Neuron (in vitro differentiated cells): ENCODE results near the gene CCL26.
"Not testable (repeated sequence)": the region's sequence is repeated elsewhere in the genome, so short reads cannot be mapped to it uniquely, and the experiment has no call there.

Experiments used
- H2AFZ ChIP-seq: one replicate; pipeline ENCODE4 v1.6.1; 2013; ENCODE audit warnings: low read depth, mild to moderate bottlenecking, inconsistent platforms, low read length, moderate library complexity
- H3K27me3 ChIP-seq: one replicate; pipeline ENCODE4 v1.6.1; 2013; ENCODE audit warnings: low read length; ENCODE audit not compliant: insufficient read depth
- H3K36me3 ChIP-seq: one replicate; pipeline ENCODE4 v1.6.1; 2013; ENCODE audit warnings: low read length; ENCODE audit not compliant: insufficient read depth
- H3K4me1 ChIP-seq: one replicate; pipeline ENCODE4 v1.6.1; 2013; ENCODE audit warnings: low read length; ENCODE audit not compliant: insufficient read depth
- H3K4me3 ChIP-seq: 2 replicates; pipeline ENCODE4 v1.5.1; 2013; ENCODE audit warnings: mild to moderate bottlenecking, low read length, moderate library complexity
- H3K9me3 ChIP-seq: one replicate; pipeline ENCODE4 v1.6.1; 2013; ENCODE audit warnings: low read length

Gene CCL26

DNA sequence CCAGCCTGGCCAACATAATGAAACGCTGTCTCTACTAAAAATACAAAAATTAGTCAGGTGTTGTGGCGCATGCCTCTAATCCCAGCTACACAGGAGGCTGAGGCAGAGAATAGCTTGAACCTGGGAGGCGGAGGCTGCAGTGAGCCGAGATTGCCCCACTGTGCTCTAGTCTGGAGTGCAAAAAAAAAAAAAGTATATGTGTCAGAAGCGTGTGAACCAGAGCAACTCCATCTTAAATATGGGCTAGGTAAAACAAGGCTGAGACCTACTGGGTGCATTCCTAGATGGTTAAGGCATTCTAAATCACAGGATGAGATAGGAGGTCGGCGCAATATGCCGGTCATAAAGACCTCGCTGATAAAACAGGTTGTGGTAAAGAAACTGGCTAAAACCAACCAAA lies 35.4 kb upstream of the CCL26 start:
- no peaks in the 10 kb centered on the region for H3K4me1 ChIP-seq
- H2AFZ ChIP-seq = no peak overlapping the region
- peaks cover 7% of the 10 kb centered on the region for H3K9me3 ChIP-seq
- no peaks in the 10 kb centered on the region for H3K36me3 ChIP-seq
- no peak overlapping the region for H3K4me3 ChIP-seq
- H3K27me3 ChIP-seq = no peaks in the 10 kb centered on the region

- Histone ChIP-seq H3K36me3 (no peaks in the 10 kb centered on the region), H3K4me3 (no peak overlapping the region), H3K9me3 (peaks cover 7% of the 10 kb centered on the region), H3K4me1 (no peaks in the 10 kb centered on the region), H3K27me3 (no peaks in the 10 kb centered on the region), H2AFZ (no peak overlapping the region)
Measured at GRCh38 chr7:75806560-75807307, 34.7 kb upstream of the CCL26 start.

- Histone ChIP-seq H3K4me1 (no peaks in the 10 kb centered on the region), H3K9me3 (peaks cover 7% of the 10 kb centered on the region), H2AFZ (no peak overlapping the region), H3K4me3 (no peak overlapping the region), H3K27me3 (no peaks in the 10 kb centered on the region), H3K36me3 (no peaks in the 10 kb centered on the region)
Measured at GRCh38 chr7:75804705-75805104, 32.7 kb upstream of the CCL26 start.

DNA sequence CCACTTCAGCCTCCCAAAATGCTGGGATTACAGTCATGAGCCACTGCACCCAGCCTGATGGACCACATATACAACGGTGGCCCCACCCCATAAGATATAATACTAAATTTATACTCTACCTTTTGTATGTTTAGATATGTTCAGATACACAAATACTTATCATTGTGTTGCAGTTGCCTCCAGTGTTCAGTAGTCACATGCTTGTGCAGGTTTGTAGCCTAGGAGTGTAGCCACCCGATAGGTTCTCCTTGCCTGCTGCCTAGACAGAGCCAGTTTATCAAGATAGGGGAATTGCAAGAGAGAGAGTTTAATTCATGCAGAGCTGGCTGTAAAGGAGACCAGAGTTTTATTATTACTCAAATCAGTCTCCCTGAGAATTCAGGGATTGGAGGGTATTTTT lies 32.0 kb upstream of the CCL26 start:
- Histone ChIP-seq H3K27me3 (no peaks in the 10 kb centered on the region), H3K36me3 (no peaks in the 10 kb centered on the region), H3K4me3 (no peak overlapping the region), H3K9me3 (peaks cover 7% of the 10 kb centered on the region), H3K4me1 (no peaks in the 10 kb centered on the region), H2AFZ (no peak overlapping the region)

DNA sequence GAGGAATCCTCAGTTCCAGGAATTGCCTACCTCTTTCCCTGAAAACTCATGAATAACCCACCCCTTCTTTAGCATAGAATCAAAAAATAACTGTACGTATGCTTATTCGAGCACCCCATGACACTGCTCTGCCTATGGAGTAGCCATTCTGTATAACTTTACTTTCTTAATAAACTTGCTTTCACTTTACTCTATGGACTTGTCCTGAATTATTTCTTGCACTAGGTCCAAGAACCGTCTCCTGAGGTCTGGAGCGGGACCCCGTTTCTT lies 30.5 kb upstream of the CCL26 start:
- Histone ChIP-seq H3K4me3 (no peak overlapping the region), H3K9me3 (peaks cover 7% of the 10 kb centered on the region), H2AFZ (no peak overlapping the region), H3K4me1 (no peaks in the 10 kb centered on the region), H3K36me3 (no peaks in the 10 kb centered on the region), H3K27me3 (no peaks in the 10 kb centered on the region)

DNA sequence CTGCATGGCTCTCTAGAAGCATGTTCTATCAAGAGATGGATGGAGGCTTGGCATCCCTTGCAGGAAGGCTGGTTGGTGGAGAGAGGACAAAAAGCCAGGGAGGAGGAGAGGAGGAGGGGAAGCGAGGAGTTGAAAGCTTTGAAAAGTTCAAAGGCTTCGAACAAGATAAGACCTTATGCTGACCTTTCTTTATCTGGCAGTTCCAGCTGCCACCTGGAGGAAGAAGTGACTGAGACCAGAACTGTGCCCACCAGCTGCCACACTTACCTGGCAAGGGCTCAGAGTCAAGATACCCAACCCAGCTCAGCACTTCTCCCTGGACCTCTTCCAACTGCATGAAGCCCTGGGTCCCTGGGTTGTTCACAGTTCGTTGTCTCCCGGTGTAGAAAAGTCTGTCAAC lies 26.8 kb upstream of the CCL26 start:
- H3K4me3 ChIP-seq = no peak overlapping the region
- no peaks in the 10 kb centered on the region for H3K36me3 ChIP-seq
- H2AFZ ChIP-seq = no peak overlapping the region
- H3K27me3 ChIP-seq = no peaks in the 10 kb centered on the region
- peaks cover 6% of the 10 kb centered on the region for H3K4me1 ChIP-seq
- no peaks in the 10 kb centered on the region for H3K9me3 ChIP-seq

GRCh38 chr7:75796420-75796819 lies 24.4 kb upstream of the CCL26 start:
- Histone ChIP-seq H2AFZ (no peak overlapping the region), H3K36me3 (no peaks in the 10 kb centered on the region), H3K9me3 (no peaks in the 10 kb centered on the region), H3K4me1 (peaks cover 6% of the 10 kb centered on the region), H3K27me3 (no peaks in the 10 kb centered on the region), H3K4me3 (no peak overlapping the region)

DNA sequence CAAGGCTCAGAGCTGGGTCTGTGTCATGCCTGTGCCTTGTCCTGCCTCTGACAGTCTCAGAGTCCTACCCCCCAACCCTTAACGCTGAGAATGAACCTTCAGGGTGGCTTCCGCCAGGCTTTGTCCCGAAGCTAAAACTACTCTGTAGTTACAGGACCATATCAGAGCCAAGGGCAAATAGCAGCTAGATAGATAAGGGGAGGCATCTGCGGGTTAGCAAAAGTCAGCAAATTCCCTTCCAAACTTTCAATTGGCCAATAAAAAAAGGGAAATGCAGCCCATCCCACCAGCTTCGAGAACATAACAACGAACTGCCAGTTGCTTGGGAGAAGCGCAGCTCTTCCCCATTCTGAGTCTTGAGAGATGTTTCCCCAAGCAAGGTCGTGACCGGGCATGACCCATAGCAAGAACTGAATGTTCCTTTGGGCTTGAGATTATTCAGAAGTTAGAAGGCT lies 23.8 kb upstream of the CCL26 start:
- Histone ChIP-seq H3K27me3 (no peaks in the 10 kb centered on the region), H3K4me1 (peaks cover 6% of the 10 kb centered on the region), H3K9me3 (no peaks in the 10 kb centered on the region), H3K36me3 (no peaks in the 10 kb centered on the region), H2AFZ (no peak overlapping the region), H3K4me3 (no peak overlapping the region)

GRCh38 chr7:75793676-75794075 lies 21.7 kb upstream of the CCL26 start:
- H2AFZ ChIP-seq = no peak overlapping the region

DNA sequence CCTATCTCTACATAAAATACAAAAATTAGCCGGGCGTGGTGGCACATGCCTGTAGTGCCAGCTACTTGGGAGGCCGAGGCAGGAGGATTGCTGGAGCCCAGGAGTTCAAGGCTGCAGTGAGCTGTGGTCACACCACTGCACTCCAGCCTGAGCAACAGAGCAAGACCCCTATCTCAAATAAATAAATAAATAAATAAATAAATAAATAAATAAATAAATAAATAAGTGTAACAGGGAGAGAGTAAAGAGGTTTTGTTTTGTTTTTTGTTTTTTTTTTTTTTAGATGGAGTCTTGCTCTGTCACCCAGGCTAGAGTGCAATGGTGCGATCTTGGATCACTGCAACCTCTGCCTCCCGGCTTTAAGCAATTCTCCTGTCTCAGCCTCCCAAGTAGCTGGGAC lies 20.6 kb upstream of the CCL26 start:
- not testable (repeated sequence) for H3K36me3 ChIP-seq, H3K4me1 ChIP-seq, H3K9me3 ChIP-seq, H3K4me3 ChIP-seq, H3K27me3 ChIP-seq, H2AFZ ChIP-seq

More at GRCh38 chr7:75793676-75794075, 21.7 kb upstream of the CCL26 start:
- Histone ChIP-seq H3K4me3 (no peak overlapping the region), H3K4me1 (peaks cover 6% of the 10 kb centered on the region), H3K36me3 (no peaks in the 10 kb centered on the region), H3K9me3 (no peaks in the 10 kb centered on the region), H3K27me3 (no peaks in the 10 kb centered on the region)

GRCh38 chr7:75789361-75789924 lies 17.4 kb upstream of the CCL26 start:
- Histone ChIP-seq H2AFZ (no peak overlapping the region), H3K27me3 (no peaks in the 10 kb centered on the region), H3K36me3 (no peaks in the 10 kb centered on the region), H3K9me3 (no peaks in the 10 kb centered on the region), H3K4me1 (no peaks in the 10 kb centered on the region), H3K4me3 (no peak overlapping the region)

- H3K4me1 ChIP-seq, H3K36me3 ChIP-seq, H3K4me3 ChIP-seq, H2AFZ ChIP-seq, H3K27me3 ChIP-seq, H3K9me3 ChIP-seq: not testable (repeated sequence)
Measured at GRCh38 chr7:75788154-75788847, 16.3 kb upstream of the CCL26 start.

GRCh38 chr7:75783058-75783457 lies 11.0 kb upstream of the CCL26 start:
- not testable (repeated sequence) for H3K36me3 ChIP-seq, H3K27me3 ChIP-seq, H3K4me3 ChIP-seq, H2AFZ ChIP-seq, H3K4me1 ChIP-seq, H3K9me3 ChIP-seq
